HEK293T (cell line): Measurements from ENCODE around the gene ZNF184.

Experiments used
- BHLHE40 ChIP-seq: fragments of 450-650 bp; IDR thresholded peaks from 2 replicates; pipeline ENCODE4 v1.6.1; 2016; ENCODE audit warnings: mild to moderate bottlenecking, moderate library complexity, borderline replicate concordance
- FOXA1 ChIP-seq: fragments of 450-650 bp; IDR thresholded peaks from 2 replicates; pipeline ENCODE4 v1.6.1; 2016; ENCODE audit warnings: mild to moderate bottlenecking
- FOXK2 ChIP-seq: fragments of 450-650 bp; IDR thresholded peaks from 2 replicates; pipeline ENCODE4 v1.6.1; 2016; ENCODE audit warnings: mild to moderate bottlenecking
- FOXM1 ChIP-seq: fragments of 450-650 bp; IDR thresholded peaks from 2 replicates; pipeline ENCODE4 v1.6.1; 2017; ENCODE audit warnings: mild to moderate bottlenecking, borderline replicate concordance
- HDGF ChIP-seq: fragments of 450-650 bp; IDR thresholded peaks from 2 replicates; pipeline ENCODE4 v1.6.1; 2017; ENCODE audit warnings: antibody characterized with exemption, borderline replicate concordance
- LEF1 ChIP-seq: fragments of 450-650 bp; IDR thresholded peaks from 2 replicates; pipeline ENCODE4 v1.6.1; 2017; ENCODE audit warnings: mild to moderate bottlenecking, borderline replicate concordance
- NFRKB ChIP-seq: fragments of 450-650 bp; IDR thresholded peaks from 2 replicates; pipeline ENCODE4 v1.6.1; 2016; ENCODE audit warnings: mild to moderate bottlenecking, moderate library complexity
- SP1 ChIP-seq: fragments of 450-650 bp; IDR thresholded peaks from 2 replicates; pipeline ENCODE4 v1.6.1; 2017
- SUZ12 ChIP-seq: fragments of 450-650 bp; IDR thresholded peaks from 2 replicates; pipeline ENCODE4 v1.6.1; 2016; ENCODE audit warnings: mild to moderate bottlenecking
- TARDBP ChIP-seq: fragments of 450-650 bp; IDR thresholded peaks from 2 replicates; pipeline ENCODE4 v1.6.1; 2016
- ZNF384 ChIP-seq: fragments of 450-650 bp; IDR thresholded peaks from 2 replicates; pipeline ENCODE4 v1.6.1; 2016

GRCh38 chr6:27428502-27428901 is 44.4 kb downstream of the ZNF184 start:
- TF ChIP-seq BHLHE40, result no peak
- TF ChIP-seq ZNF384, result no peak
- no peak for TF ChIP-seq FOXA1
- no peak for TF ChIP-seq FOXK2
- TF ChIP-seq SUZ12, result no peak
- no peak for TF ChIP-seq FOXM1
- TF ChIP-seq SP1, result no peak
- no peak for TF ChIP-seq HDGF
- TF ChIP-seq TARDBP, result no peak
- no peak for TF ChIP-seq NFRKB
- TF ChIP-seq LEF1, result no peak
